ENCODE data around the gene COX7A2L. TPM values are rescaled to one million over a fixed set of nuclear protein-coding genes. Genes with fewer than 3 reads are reported as not detected.
"Not testable (repeated sequence)": the region's sequence is repeated elsewhere in the genome, so short reads cannot be mapped to it uniquely, and the experiment has no call there.

Gene COX7A2L
- total RNA-seq, 1 donor from 2014 or later: 445 TPM

- Histone ChIP-seq H3K4me3 (ENCODE audit: low read depth, low read length) (no peak overlapping the region), H3K36me3 (ENCODE audit: control insufficient read depth, insufficient read depth, low read length) (peaks cover 6% of the 10 kb centered on the region), H3K27me3 (ENCODE audit: control insufficient read depth, insufficient read depth, low read length) (no peaks in the 10 kb centered on the region)
- DNase-seq (ENCODE audit: low read depth) (no peak), FAIRE-seq (no peak)
- TF ChIP-seq CTCF (IDR thresholded peaks at IDR 0.05; ENCODE audit: insufficient read depth, low read length, severe bottlenecking): no peak
These were observed 25.4 kb downstream of the COX7A2L start for GRCh38 chr2:42335514-42336104.

- H3K4me3 ChIP-seq (ENCODE audit: low read depth, low read length); H3K36me3 ChIP-seq (ENCODE audit: control insufficient read depth, insufficient read depth, low read length); FAIRE-seq; DNase-seq (ENCODE audit: low read depth); H3K27me3 ChIP-seq (ENCODE audit: control insufficient read depth, insufficient read depth, low read length): not testable (repeated sequence)
These were observed 26.2 kb downstream of the COX7A2L start for GRCh38 chr2:42334865-42335264.

GRCh38 chr2:42334220-42334619 lies 26.8 kb downstream of the COX7A2L start:
- Histone ChIP-seq H3K27me3 (ENCODE audit: control insufficient read depth, insufficient read depth, low read length) (no peaks in the 10 kb centered on the region), H3K4me3 (ENCODE audit: low read depth, low read length) (no peak overlapping the region), H3K36me3 (ENCODE audit: control insufficient read depth, insufficient read depth, low read length) (peaks cover 6% of the 10 kb centered on the region)
- no peak for FAIRE-seq
- no peak for TF ChIP-seq CTCF (IDR thresholded peaks at IDR 0.05; ENCODE audit: insufficient read depth, low read length, severe bottlenecking)
- no peak for DNase-seq (ENCODE audit: low read depth)

GRCh38 chr2:42333579-42333978 lies 27.4 kb downstream of the COX7A2L start:
- H3K27me3 ChIP-seq (ENCODE audit: control insufficient read depth, insufficient read depth, low read length): no peaks in the 10 kb centered on the region

GRCh38 chr2:42332575-42332974 lies 28.4 kb downstream of the COX7A2L start:
- no peaks in the 10 kb centered on the region for H3K27me3 ChIP-seq (ENCODE audit: control insufficient read depth, insufficient read depth, low read length)
- FAIRE-seq (no peak), DNase-seq (ENCODE audit: low read depth) (no peak)
- H3K36me3 ChIP-seq (ENCODE audit: control insufficient read depth, insufficient read depth, low read length): peaks cover 4% of the 10 kb centered on the region
- no peak overlapping the region for H3K4me3 ChIP-seq (ENCODE audit: low read depth, low read length)
- TF ChIP-seq CTCF (IDR thresholded peaks at IDR 0.05; ENCODE audit: insufficient read depth, low read length, severe bottlenecking): no peak

More at GRCh38 chr2:42333579-42333978, 27.4 kb downstream of the COX7A2L start:
- no peak for DNase-seq (ENCODE audit: low read depth)
- Histone ChIP-seq H3K4me3 (ENCODE audit: low read depth, low read length) (no peak overlapping the region), H3K36me3 (ENCODE audit: control insufficient read depth, insufficient read depth, low read length) (peaks cover 6% of the 10 kb centered on the region)
- no peak for FAIRE-seq
- no peak for TF ChIP-seq CTCF (IDR thresholded peaks at IDR 0.05; ENCODE audit: insufficient read depth, low read length, severe bottlenecking)

GRCh38 chr2:42331569-42332284 lies 29.3 kb downstream of the COX7A2L start:
- no peaks in the 10 kb centered on the region for H3K27me3 ChIP-seq (ENCODE audit: control insufficient read depth, insufficient read depth, low read length)
- FAIRE-seq (no peak), DNase-seq (ENCODE audit: low read depth) (peak; percentile 33)
- TF ChIP-seq CTCF (IDR thresholded peaks at IDR 0.05; ENCODE audit: insufficient read depth, low read length, severe bottlenecking): no peak
- peaks cover 4% of the 10 kb centered on the region for H3K36me3 ChIP-seq (ENCODE audit: control insufficient read depth, insufficient read depth, low read length)
- no peak overlapping the region for H3K4me3 ChIP-seq (ENCODE audit: low read depth, low read length)

All from bronchial epithelial cell (primary cell).